Panc1 (cell line): ENCODE results near the gene CERS5.
"Not testable (repeated sequence)": the region's sequence is repeated elsewhere in the genome, so short reads cannot be mapped to it uniquely, and the experiment has no call there.

ENCODE experiments used
- CTCF ChIP-seq: fragments of 450-650 bp; IDR thresholded peaks from 2 replicates; pipeline ENCODE4 v1.5.1; 2017; ENCODE audit warnings: mild to moderate bottlenecking
- POLR2AphosphoS5 ChIP-seq: IDR thresholded peaks from 2 replicates; pipeline ENCODE4 v1.6.1; 2012; ENCODE audit warnings: mild to moderate bottlenecking, low read depth, low read length, moderate library complexity
- SIN3A ChIP-seq: IDR thresholded peaks from 2 replicates; pipeline ENCODE4 v1.6.1; 2012; ENCODE audit warnings: low read depth, mild to moderate bottlenecking, low read length, moderate library complexity, borderline replicate concordance; ENCODE audit not compliant: insufficient read depth
- TF ChIP-seq, protein P1 (sequence below), 2 experiments: IDR thresholded peaks; 2 replicates each; pipeline ENCODE4 v1.6.1; 2011 to 2012; ENCODE audit warnings: low read depth in 2 of 2, control low read depth in 1 of 2, low read length in 1 of 2, mild to moderate bottlenecking in 1 of 2, moderate library complexity in 1 of 2; ENCODE audit not compliant: insufficient read depth in 1 of 2

GRCh38 chr12:50084409-50084774 lies 82.8 kb downstream of the CERS5 start:
- not testable (repeated sequence) for TF ChIP-seq CTCF, POLR2AphosphoS5, SIN3A
- TF ChIP-seq, protein P1, sequence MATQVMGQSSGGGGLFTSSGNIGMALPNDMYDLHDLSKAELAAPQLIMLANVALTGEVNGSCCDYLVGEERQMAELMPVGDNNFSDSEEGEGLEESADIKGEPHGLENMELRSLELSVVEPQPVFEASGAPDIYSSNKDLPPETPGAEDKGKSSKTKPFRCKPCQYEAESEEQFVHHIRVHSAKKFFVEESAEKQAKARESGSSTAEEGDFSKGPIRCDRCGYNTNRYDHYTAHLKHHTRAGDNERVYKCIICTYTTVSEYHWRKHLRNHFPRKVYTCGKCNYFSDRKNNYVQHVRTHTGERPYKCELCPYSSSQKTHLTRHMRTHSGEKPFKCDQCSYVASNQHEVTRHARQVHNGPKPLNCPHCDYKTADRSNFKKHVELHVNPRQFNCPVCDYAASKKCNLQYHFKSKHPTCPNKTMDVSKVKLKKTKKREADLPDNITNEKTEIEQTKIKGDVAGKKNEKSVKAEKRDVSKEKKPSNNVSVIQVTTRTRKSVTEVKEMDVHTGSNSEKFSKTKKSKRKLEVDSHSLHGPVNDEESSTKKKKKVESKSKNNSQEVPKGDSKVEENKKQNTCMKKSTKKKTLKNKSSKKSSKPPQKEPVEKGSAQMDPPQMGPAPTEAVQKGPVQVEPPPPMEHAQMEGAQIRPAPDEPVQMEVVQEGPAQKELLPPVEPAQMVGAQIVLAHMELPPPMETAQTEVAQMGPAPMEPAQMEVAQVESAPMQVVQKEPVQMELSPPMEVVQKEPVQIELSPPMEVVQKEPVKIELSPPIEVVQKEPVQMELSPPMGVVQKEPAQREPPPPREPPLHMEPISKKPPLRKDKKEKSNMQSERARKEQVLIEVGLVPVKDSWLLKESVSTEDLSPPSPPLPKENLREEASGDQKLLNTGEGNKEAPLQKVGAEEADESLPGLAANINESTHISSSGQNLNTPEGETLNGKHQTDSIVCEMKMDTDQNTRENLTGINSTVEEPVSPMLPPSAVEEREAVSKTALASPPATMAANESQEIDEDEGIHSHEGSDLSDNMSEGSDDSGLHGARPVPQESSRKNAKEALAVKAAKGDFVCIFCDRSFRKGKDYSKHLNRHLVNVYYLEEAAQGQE (IDR thresholded peaks at IDR 0.05; ENCODE audit: insufficient read depth in 1 of 2, low read depth in 2 of 2, low read length in 1 of 2), result not testable (repeated sequence)
